GM12878 (cell line): Measurements from ENCODE around the gene MRPL20. TPM values are rescaled to one million over a fixed set of nuclear protein-coding genes. Genes with fewer than 3 reads are reported as not detected.

Source experiments
- ATAC-seq: fragments of 200-7000 bp; cut with Tn5 transposase; 3 replicates; pipeline ENCODE4 v1.9.1; 2020; ENCODE audit warnings: mild to moderate bottlenecking, moderate library complexity
- BruUV-seq: library from RNA; stranded (reverse); fragments of 400-500 nt; replicated peaks from 2 replicates; lab custom pipeline; 2021; lab: Mats Ljungman, UMichigan
- CTCF ChIA-PET: fragments of 300-600 bp; sonication (Branson Sonifier 250); formaldehyde crosslinking; extraction: SDS; loops from one replicate; lab custom pipeline; 2021; ENCODE audit warnings: inconsistent platforms; lab: Yijun Ruan, JAX
- POLR2A ChIA-PET: fragments of 350-600 bp; formaldehyde crosslinking; extraction: SDS; loops from one replicate; lab custom pipeline; 2021; ENCODE audit warnings: inconsistent platforms; lab: Charles Lee
- RAD21 ChIA-PET: fragments of 300-600 bp; sonication (Branson Sonifier 250); formaldehyde crosslinking; loops from one replicate; lab custom pipeline; 2023; ENCODE audit warnings: antibody characterized with exemption; ENCODE audit not compliant: unreplicated experiment; lab: Charles Lee
- SMC1A ChIA-PET: fragments of 300-600 bp; sonication (Branson Sonifier 250); formaldehyde crosslinking; loops from one replicate; lab custom pipeline; 2023; ENCODE audit not compliant: unreplicated experiment, uncharacterized antibody; lab: Charles Lee
- DNase-seq: peaks from one replicate; pipeline ENCODE4 v3.0.0-alpha.2; 2011; ENCODE audit warnings: low read depth, low spot score
- FAIRE-seq: peaks from 3 replicates; lab custom pipeline; 2011; peaks lifted over from hg19 to GRCh38; lab: Jason Lieb, UNC
- H2AFZ ChIP-seq: 2 replicates; pipeline ENCODE4 v1.6.0; 2011; ENCODE audit warnings: low read depth, low read length, control low read depth; ENCODE audit not compliant: control insufficient read depth
- H3K27ac ChIP-seq: 2 replicates; pipeline ENCODE4 v1.5.1; 2011; ENCODE audit warnings: control low read depth; ENCODE audit not compliant: control insufficient read depth, insufficient read depth
- H3K27me3 ChIP-seq, 2 experiments: replicated peaks in 1 of 2; 2 replicates each; pipeline versions ENCODE4 v1.6.0 to v1.6.1; 2011; ENCODE audit warnings: low read length in 1 of 2; ENCODE audit not compliant: control insufficient read depth in 2 of 2, insufficient read depth in 2 of 2
- H3K36me3 ChIP-seq, 2 experiments: 2 replicates each; pipeline ENCODE4 v1.5.1; 2011; ENCODE audit warnings: low read length in 1 of 2; ENCODE audit not compliant: control insufficient read depth in 2 of 2, insufficient read depth in 2 of 2
- H3K4me1 ChIP-seq: 2 replicates; pipeline ENCODE4 v1.6.1; 2011; ENCODE audit warnings: mild to moderate bottlenecking, low read length, moderate library complexity, mixed read lengths; ENCODE audit not compliant: control insufficient read depth, insufficient read depth
- H3K4me2 ChIP-seq: 2 replicates; pipeline ENCODE4 v1.6.0; 2011; ENCODE audit warnings: control low read depth; ENCODE audit not compliant: control insufficient read depth, insufficient read depth
- H3K4me3 ChIP-seq: fragments of 200-600 bp; sonication (generic); 2 replicates; pipeline ENCODE4 v1.5.1; 2016
- H3K79me2 ChIP-seq: 2 replicates; pipeline ENCODE4 v1.6.0; 2011; ENCODE audit warnings: low read length; ENCODE audit not compliant: control insufficient read depth, insufficient read depth
- H3K9ac ChIP-seq: 2 replicates; pipeline ENCODE4 v1.8.0; 2011; ENCODE audit warnings: low read length, control low read depth, mixed read lengths; ENCODE audit not compliant: control insufficient read depth, insufficient read depth
- H3K9me3 ChIP-seq: replicated peaks from 3 replicates; pipeline ENCODE4 v1.5.1; 2011; ENCODE audit warnings: mild to moderate bottlenecking, low read length; ENCODE audit not compliant: control insufficient read depth, insufficient read depth
- H4K20me1 ChIP-seq: 2 replicates; pipeline ENCODE4 v1.6.0; 2011; ENCODE audit not compliant: control insufficient read depth, insufficient read depth
- BHLHE40 ChIP-seq, 2 experiments: fragments of 450-650 bp in 1 of 2; IDR thresholded peaks; 2 replicates each; pipeline ENCODE4 v1.6.1; 2011 to 2017; ENCODE audit warnings: low read depth in 2 of 2, borderline replicate concordance in 1 of 2, improper control_type of control experiment in 1 of 2, low read length in 1 of 2, mild to moderate bottlenecking in 1 of 2
- POU2F2 ChIP-seq: IDR thresholded peaks from 3 replicates; pipeline ENCODE4 v1.6.1; 2011; ENCODE audit warnings: low read depth, mild to moderate bottlenecking, low read length, borderline replicate concordance
- SUZ12 ChIP-seq: fragments of 200-600 bp; sonication (generic); IDR thresholded peaks from one replicate; pipeline ENCODE4 v1.6.1; 2018; ENCODE audit warnings: antibody characterized with exemption, mild to moderate bottlenecking; ENCODE audit not compliant: unreplicated experiment
- WGBS: methylation state at CpG from one replicate; pipeline ENCODE4 v1.1.6; 2016; ENCODE audit warnings: low lambda C conversion rate; ENCODE audit not compliant: insufficient replicate concordance, insufficient coverage; ENCODE audit errors: missing lambda C conversion rate; 5-methylcytosine and 5-hydroxymethylcytosine counted together
- in situ Hi-C: fragments of 300-500 bp; cut with MboI; formaldehyde crosslinking; loops from 9 replicates; pipeline ENCODE4 v1.14.3; 2018; ENCODE audit warnings: mixed read lengths
- intact Hi-C: fragments of 100-400 bp; cut with micrococcal nuclease; formaldehyde crosslinking; loops from one replicate; pipeline ENCODE4 v1.14.2; 2022; ENCODE audit not compliant: unreplicated experiment
- polyA plus RNA-seq, 11 experiments: library from polyadenylated mRNA; depleted of rRNA in 4 of 11; unstranded in 6 of 11; stranded (reverse) in 5 of 11; fragments of >200 nt; fragmentation: Nextera tagmentation in 4 of 11; fragmentation: Illumina TruSeq in 1 of 11; extraction: Ambion mirVana in 4 of 11; extraction: Trizol in 1 of 11; gene quantifications; 1 replicate in 1 of 11; 2 replicates in 10 of 11; pipeline versions ENCODE4 v1.2.1 to v1.2.3, GENCODE V29; 2011 to 2016; ENCODE audit warnings: inconsistent platforms in 2 of 11, missing spikeins in 2 of 11, low read depth in 1 of 11
- total RNA-seq, 4 experiments: library from RNA; depleted of rRNA in 3 of 4; stranded (reverse); fragments of >200 nt in 3 of 4; fragmentation: Illumina TruSeq in 1 of 4; extraction: Trizol in 1 of 4; gene quantifications; 2 replicates each; pipeline versions ENCODE4 v1.2.1 to v1.2.3, GENCODE V29; 2013 to 2021
- TF ChIP-seq, protein P1 (sequence below): fragments of 450-650 bp; IDR thresholded peaks from 2 replicates; pipeline ENCODE4 v1.6.1; 2017; ENCODE audit warnings: mild to moderate bottlenecking

MRPL20 gene
- total and polyA plus RNA-seq, 10 of the 15 experiments (the other 5 are each of a cell fraction or from before 2014, with no cell fraction given) = 129 to 525 (median 255) TPM

DNA sequence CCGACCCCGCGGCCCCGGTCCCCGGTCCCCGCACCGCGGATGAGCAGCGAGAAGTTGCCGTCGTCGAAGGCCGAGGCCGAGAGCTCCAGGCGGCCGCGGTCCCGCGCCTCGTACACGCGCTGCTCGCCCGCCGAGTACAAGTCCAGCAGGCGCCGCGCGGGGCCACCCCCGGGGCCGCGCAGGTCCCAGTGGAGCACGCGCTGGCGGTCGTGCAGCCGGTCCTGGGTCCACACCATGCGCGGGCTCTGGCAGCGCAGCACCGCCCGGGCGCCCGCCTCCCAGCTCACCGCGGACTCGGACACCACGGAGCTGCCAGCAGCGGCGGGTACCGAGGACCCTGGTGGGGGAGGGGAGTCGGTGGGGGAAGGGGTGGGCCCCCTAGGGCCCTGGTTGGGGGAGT lies 51.7 kb downstream of the MRPL20 start:
- Histone ChIP-seq H3K27me3 (peaks cover 0 to 3% of the 10 kb centered on the region in 2 experiments; a peak in 2 of 4 replicates), H4K20me1 (no peaks in the 10 kb centered on the region), H3K4me3 (no peak overlapping the region), H3K36me3 (no peaks in the 10 kb centered on the region), H3K4me1 (peaks cover 5% of the 10 kb centered on the region), H3K27ac (no peak overlapping the region), H3K4me2 (no peak overlapping the region)
- ChIA-PET CTCF (no interaction called here), RAD21 (no interaction called here), SMC1A (no interaction called here)
- WGBS = 27% methylated on average over 13 of the region's 52 CpGs
- no TSS peak for BruUV-seq
- ATAC-seq = no peak
- TF ChIP-seq SUZ12 = peak; percentile 54
- TF ChIP-seq, protein P1, sequence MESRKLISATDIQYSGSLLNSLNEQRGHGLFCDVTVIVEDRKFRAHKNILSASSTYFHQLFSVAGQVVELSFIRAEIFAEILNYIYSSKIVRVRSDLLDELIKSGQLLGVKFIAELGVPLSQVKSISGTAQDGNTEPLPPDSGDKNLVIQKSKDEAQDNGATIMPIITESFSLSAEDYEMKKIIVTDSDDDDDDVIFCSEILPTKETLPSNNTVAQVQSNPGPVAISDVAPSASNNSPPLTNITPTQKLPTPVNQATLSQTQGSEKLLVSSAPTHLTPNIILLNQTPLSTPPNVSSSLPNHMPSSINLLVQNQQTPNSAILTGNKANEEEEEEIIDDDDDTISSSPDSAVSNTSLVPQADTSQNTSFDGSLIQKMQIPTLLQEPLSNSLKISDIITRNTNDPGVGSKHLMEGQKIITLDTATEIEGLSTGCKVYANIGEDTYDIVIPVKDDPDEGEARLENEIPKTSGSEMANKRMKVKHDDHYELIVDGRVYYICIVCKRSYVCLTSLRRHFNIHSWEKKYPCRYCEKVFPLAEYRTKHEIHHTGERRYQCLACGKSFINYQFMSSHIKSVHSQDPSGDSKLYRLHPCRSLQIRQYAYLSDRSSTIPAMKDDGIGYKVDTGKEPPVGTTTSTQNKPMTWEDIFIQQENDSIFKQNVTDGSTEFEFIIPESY = no peak
- TF ChIP-seq, all 136 proteins: peak for 1
- Histone ChIP-seq H2AFZ (no peak overlapping the region), H3K9ac (no peak overlapping the region), H3K9me3 (no peaks in the 10 kb centered on the region), H3K79me2 (no peaks in the 10 kb centered on the region)
- in situ Hi-C loops = no loop called here
- DNase-seq (no peak), FAIRE-seq (no peak)
- intact Hi-C loops = no loop called here
- POLR2A ChIA-PET = no interaction called here

DNA sequence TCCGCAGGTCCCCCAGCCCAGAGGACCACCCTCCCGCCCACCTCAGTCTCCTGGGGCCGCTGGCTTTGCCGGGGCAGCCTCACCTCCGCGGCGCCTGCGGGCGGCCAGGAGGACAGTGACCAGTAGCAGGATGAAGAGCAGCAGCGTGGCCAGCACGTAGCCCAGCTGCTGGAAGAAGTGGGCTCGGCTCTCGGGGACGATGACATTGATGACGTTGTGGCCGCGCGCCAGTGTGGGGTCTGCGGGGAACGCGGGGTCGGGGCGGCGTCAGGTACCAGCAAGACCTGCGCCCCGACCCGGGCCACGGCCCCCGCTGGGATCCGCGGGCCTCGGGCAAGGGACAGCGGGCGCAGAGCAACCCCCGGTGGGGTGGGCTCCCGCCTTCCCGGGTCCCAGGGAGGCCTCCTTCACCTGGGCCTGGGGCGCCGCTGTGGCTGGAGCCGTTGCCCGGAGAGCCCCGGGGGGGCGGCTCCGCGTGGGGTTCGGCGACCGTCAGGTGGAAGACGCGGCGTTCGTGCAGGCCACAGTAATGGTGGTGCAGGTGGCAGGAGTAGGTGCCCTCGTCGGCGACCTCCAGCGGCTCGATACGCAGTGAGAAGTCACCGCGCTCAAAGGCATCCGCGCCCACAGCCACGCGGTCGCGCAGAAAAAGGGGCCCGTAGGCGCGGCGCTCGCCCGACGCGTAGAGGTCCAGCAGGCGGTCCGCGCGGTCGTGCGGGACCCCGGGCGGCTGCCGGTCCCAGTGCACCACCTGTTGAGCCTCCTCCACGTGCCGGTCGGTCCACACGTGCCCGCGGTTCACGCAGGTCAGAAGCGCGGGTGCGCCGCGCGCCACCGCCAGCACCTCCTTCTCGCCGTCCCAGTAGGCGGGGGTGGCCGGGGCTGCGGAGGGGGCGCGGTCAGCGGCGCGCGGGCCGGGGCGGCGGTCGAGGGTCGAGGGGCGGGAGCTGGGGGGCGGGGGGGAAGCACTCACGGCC lies 52.5 kb downstream of the MRPL20 start:
- ChIA-PET SMC1A (no interaction called here), RAD21 (no interaction called here), CTCF (no interaction called here), POLR2A (no interaction called here)
- no peak for FAIRE-seq
- H3K9ac ChIP-seq = no peak overlapping the region
- DNase-seq = no peak
- H3K4me3 ChIP-seq = no peak overlapping the region
- intact Hi-C loops = no loop called here
- no peaks in the 10 kb centered on the region for H4K20me1 ChIP-seq
- TF ChIP-seq SUZ12 = peak; percentile 62
- TF ChIP-seq BHLHE40 (IDR thresholded peaks at IDR 0.05; ENCODE audit: borderline replicate concordance in 1 of 2, low read depth in 2 of 2, low read length in 1 of 2) = peak in 1 of 2 experiments; percentile 72; a peak in 2 of 4 replicates
- no peak for TF ChIP-seq POU2F2
- H3K27me3 ChIP-seq = peaks cover 0 to 3% of the 10 kb centered on the region in 2 experiments; a peak in 2 of 4 replicates
- no peak overlapping the region for H2AFZ ChIP-seq
- H3K9me3 ChIP-seq = no peaks in the 10 kb centered on the region
- in situ Hi-C loops = no loop called here
- H3K4me2 ChIP-seq = no peak overlapping the region
- 55% methylated on average over 78 of the region's 116 CpGs for WGBS
- H3K36me3 ChIP-seq = no peaks in the 10 kb centered on the region
- peaks cover 5% of the 10 kb centered on the region for H3K4me1 ChIP-seq
- BruUV-seq = no TSS peak
- no peak for ATAC-seq
- no peaks in the 10 kb centered on the region for H3K79me2 ChIP-seq
- H3K27ac ChIP-seq = no peak overlapping the region
